ENCODE results near the gene SPHK1.
"Not testable (repeated sequence)": the region's sequence is repeated elsewhere in the genome, so short reads cannot be mapped to it uniquely, and the experiment has no call there.

The SPHK1 gene

DNA sequence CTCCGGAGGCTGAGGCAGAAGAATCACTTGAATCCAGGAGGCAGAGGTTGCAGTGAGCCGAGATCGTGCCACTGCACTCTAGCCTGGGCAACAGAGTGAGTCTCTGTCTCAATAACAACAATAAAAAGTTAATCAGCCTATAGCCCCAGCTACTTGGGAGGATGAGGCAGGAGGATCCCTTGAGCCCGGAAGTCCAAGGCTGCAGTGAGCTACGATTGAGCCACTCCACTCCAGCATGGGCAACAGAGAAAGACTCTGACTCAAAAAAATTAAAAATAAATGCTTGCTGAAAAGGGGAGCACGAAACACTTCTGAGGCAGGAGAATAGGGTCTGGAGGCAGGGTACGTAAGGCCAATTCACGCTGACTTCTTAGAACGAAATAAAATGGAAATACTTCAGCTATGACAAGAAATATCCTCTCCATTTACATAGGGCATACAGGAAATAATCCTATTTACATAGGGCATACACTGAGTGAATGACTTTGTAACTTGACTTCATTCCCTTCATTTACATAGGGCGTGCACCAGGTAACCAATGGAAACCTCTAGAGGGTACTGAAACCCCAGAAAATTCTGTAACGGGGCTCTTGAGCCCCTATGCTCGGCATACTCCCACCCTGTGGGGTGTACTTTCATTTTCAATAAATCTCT, 27.5 kb upstream of the SPHK1 start:
- no peak for ATAC-seq
- H3K4me3 Mint-ChIP-seq, result no peak overlapping the region

DNA sequence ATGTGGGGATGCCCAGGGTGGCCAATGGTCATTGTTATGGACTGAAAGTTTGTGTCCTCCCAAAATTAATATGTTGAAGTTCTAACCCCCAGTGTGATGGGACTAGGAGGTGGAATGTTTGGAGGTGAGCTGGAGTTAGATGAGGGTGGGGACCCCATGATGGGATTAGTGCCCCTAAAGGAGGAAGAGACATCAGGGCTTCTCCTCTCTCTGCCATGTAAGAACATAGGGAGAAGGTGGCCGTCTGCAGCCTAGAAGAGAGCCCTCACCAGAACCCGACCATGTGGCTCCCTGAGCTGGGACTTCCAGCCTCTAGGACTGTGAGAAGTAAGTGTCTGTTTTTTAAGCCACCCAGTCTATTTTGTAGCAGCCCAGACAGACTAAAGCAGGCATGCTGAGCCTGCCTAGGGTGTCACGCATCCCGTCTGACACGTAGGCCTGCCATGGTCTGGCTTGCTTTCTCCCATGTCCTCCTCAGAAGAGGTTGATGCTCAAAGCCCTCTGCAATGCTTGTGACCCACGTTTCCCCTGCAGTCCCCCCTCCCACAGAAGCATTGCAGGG, 26.7 kb upstream of the SPHK1 start:
- Mint-ChIP-seq H3K27ac (no peak overlapping the region), H3K4me3 (no peak overlapping the region), H3K9me3 (no peaks in the 10 kb centered on the region), H3K4me1 (peaks cover 23% of the 10 kb centered on the region), H3K36me3 (peaks cover 6% of the 10 kb centered on the region)
- no peak for ATAC-seq
- no peak for DNase-seq (ENCODE audit: low spot score in 2 of 2)

More for the DNA sequence above, 27.5 kb upstream of the SPHK1 start:
- H3K4me1 Mint-ChIP-seq, result peaks cover 27% of the 10 kb centered on the region
- no peak overlapping the region for H3K27ac Mint-ChIP-seq
- no peaks in the 10 kb centered on the region for H3K9me3 Mint-ChIP-seq
- no peak for DNase-seq (ENCODE audit: low spot score in 2 of 2)
- peaks cover 6% of the 10 kb centered on the region for H3K36me3 Mint-ChIP-seq

DNA sequence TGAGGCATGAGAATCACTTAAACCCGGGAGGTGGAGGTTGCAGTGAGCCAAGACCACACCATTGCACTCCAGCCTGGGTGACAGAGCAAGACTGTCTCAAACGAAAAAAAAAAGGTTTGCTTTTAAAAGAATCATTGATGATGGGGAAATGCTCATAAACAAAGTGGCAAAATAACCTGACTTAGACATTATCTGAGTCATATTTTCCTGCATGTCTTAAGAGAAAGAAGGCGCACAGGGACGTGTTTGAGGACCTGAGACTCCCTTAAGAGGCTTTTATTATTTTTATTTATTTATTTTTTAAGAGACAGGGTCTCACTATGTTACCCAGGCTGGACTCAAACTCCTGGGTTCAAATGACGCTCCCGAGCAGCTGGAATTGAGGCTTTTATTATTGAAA, 25.0 kb upstream of the SPHK1 start:
- H3K4me3 Mint-ChIP-seq, result no peak overlapping the region
- ATAC-seq, result no peak

DNA sequence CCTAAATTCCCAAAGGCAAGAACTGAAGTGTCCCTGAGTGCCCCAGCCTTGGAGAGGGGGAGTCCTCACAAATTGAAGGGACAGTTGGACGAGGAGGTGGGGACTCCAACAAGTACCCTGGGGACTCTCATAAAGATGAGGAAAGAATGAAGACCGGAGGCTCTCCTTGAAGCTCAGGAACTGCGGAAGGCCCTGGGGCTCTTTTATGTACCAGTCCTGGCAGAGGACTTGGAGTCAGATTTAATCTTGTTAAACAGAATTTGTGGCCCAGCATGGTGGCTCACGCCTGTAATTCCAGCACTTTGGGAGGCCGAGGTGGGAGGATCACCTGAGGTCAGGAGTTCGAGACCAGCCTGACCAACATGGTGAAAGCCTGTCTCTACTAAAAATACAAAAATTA, 24.6 kb upstream of the SPHK1 start:
- not testable (repeated sequence) for ATAC-seq; DNase-seq (ENCODE audit: low spot score in 2 of 2); H3K4me3 Mint-ChIP-seq; H3K4me1 Mint-ChIP-seq; H3K9me3 Mint-ChIP-seq; H3K27ac Mint-ChIP-seq; H3K36me3 Mint-ChIP-seq

More for the DNA sequence above, 25.0 kb upstream of the SPHK1 start:
- DNase-seq (ENCODE audit: low spot score in 2 of 2), result no peak
- no peaks in the 10 kb centered on the region for H3K9me3 Mint-ChIP-seq
- no peak overlapping the region for H3K27ac Mint-ChIP-seq
- H3K36me3 Mint-ChIP-seq, result no peaks in the 10 kb centered on the region
- peaks cover 12% of the 10 kb centered on the region for H3K4me1 Mint-ChIP-seq

DNA sequence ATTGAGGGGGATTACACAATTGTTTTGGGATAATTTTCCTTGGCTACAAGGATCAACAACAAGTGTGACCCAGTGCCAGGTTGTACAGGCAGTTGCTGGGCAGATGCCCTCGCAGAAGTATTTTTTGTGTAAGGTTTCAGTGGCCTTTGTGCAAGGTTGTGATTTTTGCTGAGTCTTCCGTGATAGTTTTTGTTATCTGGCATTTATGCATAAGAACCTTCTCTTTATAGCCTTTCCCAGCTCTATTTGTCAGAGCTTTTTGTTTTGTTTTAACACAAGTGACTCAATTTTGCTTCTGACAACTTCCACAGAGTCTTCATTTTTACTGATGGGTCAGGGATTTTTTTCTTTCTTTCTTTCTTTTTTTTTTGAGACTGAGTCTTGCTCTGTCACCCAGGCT, 23.9 kb upstream of the SPHK1 start:
- Mint-ChIP-seq H3K4me1 (peaks cover 5% of the 10 kb centered on the region), H3K9me3 (no peaks in the 10 kb centered on the region), H3K36me3 (no peaks in the 10 kb centered on the region), H3K27ac (no peak overlapping the region), H3K4me3 (no peak overlapping the region)
- no peak for ATAC-seq
- DNase-seq (ENCODE audit: low spot score in 2 of 2), result no peak

DNA sequence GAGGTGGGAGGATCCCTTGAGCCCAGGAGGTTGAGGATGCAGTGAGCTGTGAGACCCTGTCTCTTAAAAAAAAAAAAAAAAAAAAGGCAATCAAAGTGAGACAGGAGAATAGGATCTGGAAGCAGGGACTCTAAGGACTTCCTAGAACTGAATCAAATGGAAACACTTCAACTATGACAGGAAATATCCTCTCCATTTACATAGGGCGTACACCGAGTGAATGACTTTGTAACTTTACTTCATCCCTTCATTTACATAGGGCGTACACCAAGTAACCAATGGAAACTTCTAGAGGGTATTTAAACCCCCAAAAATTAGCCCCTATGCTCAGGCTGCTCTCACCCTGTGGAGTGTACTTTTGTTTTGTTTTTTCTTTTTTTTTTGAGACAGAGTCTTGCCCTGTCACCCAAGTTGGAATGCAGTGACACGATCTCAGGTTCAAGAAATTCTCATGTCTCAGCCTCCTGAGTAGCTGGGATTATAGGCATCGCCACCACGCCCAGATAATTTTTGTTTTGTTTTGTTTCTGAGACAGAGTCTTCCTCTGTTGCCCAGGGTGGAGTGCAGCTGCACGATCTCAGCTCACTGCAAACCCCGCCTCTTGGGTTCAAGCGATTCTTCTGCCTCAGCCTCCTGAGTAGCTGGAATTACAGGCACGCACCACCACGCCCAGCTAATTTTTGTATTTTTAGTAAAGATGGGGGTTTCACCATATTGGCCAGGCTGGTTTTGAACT, 21.1 kb upstream of the SPHK1 start:
- ATAC-seq (no peak), DNase-seq (ENCODE audit: low spot score in 2 of 2) (no peak)
- Mint-ChIP-seq H3K4me1 (no peaks in the 10 kb centered on the region), H3K4me3 (no peak overlapping the region), H3K36me3 (no peaks in the 10 kb centered on the region), H3K9me3 (no peaks in the 10 kb centered on the region), H3K27ac (no peak overlapping the region)

DNA sequence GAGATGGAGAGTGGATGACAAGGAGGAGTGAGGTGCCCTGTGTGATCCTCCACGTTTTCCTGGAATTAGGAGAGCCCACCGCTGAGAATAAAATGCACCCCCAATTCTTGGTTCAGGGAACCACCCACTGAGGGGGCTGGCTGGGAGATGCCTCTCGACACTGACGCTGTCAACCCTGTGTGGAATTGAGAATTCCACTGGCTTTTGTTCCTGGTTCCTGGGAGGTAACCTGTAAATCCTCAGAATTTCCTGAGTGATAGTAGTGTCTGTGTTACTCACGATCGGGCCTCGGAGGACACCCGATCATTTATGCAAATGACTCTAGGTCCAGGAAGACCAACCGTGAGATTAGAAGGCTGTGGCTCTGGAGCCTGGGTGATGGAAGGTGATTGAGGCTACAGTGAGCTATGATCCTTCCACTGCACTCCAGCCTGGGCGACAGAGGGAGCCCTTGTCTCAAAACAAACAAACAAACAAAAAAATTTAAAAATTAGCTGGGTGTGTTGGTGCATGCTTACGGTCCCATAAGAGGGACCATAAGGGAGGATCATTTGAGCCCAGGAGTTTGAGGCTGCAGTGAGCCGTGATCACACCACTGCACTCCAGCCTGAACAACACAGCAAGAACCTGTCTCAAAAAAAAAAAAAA, 19.0 kb upstream of the SPHK1 start:
- no peak for DNase-seq (ENCODE audit: low spot score in 2 of 2)
- H3K27ac Mint-ChIP-seq, result no peak overlapping the region
- H3K9me3 Mint-ChIP-seq, result no peaks in the 10 kb centered on the region
- no peak overlapping the region for H3K4me3 Mint-ChIP-seq
- no peak for ATAC-seq
- H3K4me1 Mint-ChIP-seq, result no peaks in the 10 kb centered on the region
- H3K36me3 Mint-ChIP-seq, result no peaks in the 10 kb centered on the region

DNA sequence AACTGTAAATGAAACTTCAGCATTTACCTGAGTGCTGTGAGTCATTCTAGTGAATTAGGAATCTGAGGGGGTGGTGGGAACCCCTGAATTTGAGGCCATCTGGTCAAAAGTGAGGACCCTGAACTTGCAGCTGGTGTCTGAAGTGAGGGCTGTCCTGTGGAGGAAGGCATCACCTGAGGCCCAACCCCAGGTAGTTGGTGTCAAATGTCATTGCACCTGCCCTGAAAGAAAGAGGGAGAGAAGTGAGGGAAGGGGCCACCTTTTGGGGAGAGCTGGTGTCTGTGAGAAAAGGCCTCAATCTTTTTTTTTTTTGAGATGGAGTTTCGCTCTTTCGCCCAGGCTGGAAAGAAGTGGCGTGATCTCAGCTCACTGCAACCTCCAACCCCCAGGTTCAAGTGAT, 18.2 kb upstream of the SPHK1 start:
- ATAC-seq, result no peak
- Mint-ChIP-seq H3K36me3 (no peaks in the 10 kb centered on the region), H3K4me3 (no peak overlapping the region), H3K9me3 (no peaks in the 10 kb centered on the region), H3K4me1 (no peaks in the 10 kb centered on the region), H3K27ac (no peak overlapping the region)
- DNase-seq (ENCODE audit: low spot score in 2 of 2), result no peak

DNA sequence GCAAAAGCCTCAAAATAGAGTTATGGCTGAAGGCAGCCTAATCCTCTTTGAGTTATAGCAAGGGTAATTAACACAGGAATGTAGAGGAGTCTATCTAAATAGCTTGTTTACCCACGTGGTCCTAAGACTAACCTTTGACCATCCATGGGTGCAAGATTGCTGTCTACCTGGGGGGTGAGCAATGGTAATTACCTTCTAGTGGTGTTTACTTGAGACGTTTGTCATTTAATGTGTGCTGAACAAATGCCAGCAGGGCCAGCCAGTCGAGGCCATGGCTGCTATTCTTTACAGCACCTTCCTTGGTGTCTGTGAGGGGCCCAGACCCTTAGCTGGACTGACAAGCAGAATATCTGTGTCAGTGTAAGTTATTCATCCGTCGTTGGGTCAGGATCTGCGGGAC, 16.8 kb upstream of the SPHK1 start:
- DNase-seq (ENCODE audit: low spot score in 2 of 2) (no peak), ATAC-seq (no peak)
- H3K4me1 Mint-ChIP-seq, result peaks cover 11% of the 10 kb centered on the region
- no peaks in the 10 kb centered on the region for H3K36me3 Mint-ChIP-seq
- H3K27ac Mint-ChIP-seq, result no peak overlapping the region
- H3K9me3 Mint-ChIP-seq, result no peaks in the 10 kb centered on the region
- no peak overlapping the region for H3K4me3 Mint-ChIP-seq

DNA sequence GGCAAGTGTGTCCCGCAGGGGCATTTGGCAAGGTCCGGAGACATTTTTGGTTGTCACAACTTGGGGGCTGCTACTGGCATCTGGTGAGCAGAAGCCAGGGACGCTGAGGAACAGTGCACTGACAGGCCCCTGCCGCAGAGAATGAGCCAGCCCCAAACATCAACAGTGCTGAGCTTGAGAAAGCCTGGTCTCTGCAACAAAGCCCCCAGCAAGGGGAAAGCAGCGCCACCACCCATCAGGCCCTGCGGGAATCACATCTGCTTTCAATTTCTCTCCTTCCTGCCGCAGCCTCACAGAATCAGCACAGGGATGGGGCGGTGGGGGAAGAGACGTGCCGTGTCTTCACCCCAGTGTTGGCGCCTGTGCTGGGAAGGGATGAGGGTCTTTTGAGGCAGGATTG, 15.9 kb upstream of the SPHK1 start:
- Mint-ChIP-seq H3K4me1 (peaks cover 11% of the 10 kb centered on the region), H3K36me3 (no peaks in the 10 kb centered on the region), H3K27ac (no peak overlapping the region), H3K9me3 (no peaks in the 10 kb centered on the region), H3K4me3 (no peak overlapping the region)
- ATAC-seq, result no peak
- DNase-seq (ENCODE audit: low spot score in 2 of 2), result no peak

DNA sequence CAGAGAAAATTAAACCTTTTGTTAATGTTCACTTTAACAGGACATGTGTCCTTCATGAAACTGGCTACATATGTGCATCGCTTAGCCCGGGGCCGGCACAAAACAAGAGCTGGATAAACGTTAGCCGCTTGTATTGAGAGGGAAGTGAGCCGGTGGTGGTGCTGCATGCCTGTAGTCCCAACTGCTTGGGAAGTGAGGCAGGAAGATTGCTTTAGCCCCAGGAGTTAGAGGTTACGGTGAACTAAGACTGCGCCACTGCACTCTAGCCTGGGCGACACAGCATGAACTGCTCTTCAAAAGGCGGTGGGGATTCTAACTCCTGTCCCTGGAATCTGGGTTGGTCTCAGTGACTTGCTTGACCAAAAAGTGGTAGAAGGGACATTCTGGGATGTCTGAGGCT, 15.0 kb upstream of the SPHK1 start:
- DNase-seq (ENCODE audit: low spot score in 2 of 2) (no peak), ATAC-seq (no peak)
- no peak overlapping the region for H3K27ac Mint-ChIP-seq
- no peak overlapping the region for H3K4me3 Mint-ChIP-seq
- H3K9me3 Mint-ChIP-seq, result no peaks in the 10 kb centered on the region
- H3K36me3 Mint-ChIP-seq, result no peaks in the 10 kb centered on the region
- peaks cover 11% of the 10 kb centered on the region for H3K4me1 Mint-ChIP-seq

DNA sequence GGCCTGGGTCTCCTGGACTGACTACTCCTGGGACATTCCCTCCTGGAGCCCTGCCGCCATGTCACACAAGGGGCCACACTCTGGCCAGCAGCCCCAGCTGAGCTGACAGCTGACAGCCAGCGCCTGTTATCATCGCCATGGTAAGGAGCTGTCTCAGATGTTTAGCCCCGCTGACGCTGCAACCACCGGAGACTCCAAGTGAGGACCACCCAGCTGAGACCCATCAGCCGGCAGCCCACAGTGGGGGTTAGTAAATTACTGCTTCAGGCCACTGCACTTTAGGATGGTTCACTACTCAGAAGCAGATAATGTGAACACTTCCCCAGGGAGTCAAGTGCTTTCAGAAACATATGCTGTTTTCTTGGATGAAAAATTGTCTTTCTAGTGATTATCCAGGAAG, 14.6 kb upstream of the SPHK1 start:
- Mint-ChIP-seq H3K4me1 (peaks cover 11% of the 10 kb centered on the region), H3K36me3 (no peaks in the 10 kb centered on the region), H3K27ac (no peak overlapping the region), H3K9me3 (no peaks in the 10 kb centered on the region), H3K4me3 (no peak overlapping the region)
- DNase-seq (ENCODE audit: low spot score in 2 of 2) (no peak), ATAC-seq (no peak)

DNA sequence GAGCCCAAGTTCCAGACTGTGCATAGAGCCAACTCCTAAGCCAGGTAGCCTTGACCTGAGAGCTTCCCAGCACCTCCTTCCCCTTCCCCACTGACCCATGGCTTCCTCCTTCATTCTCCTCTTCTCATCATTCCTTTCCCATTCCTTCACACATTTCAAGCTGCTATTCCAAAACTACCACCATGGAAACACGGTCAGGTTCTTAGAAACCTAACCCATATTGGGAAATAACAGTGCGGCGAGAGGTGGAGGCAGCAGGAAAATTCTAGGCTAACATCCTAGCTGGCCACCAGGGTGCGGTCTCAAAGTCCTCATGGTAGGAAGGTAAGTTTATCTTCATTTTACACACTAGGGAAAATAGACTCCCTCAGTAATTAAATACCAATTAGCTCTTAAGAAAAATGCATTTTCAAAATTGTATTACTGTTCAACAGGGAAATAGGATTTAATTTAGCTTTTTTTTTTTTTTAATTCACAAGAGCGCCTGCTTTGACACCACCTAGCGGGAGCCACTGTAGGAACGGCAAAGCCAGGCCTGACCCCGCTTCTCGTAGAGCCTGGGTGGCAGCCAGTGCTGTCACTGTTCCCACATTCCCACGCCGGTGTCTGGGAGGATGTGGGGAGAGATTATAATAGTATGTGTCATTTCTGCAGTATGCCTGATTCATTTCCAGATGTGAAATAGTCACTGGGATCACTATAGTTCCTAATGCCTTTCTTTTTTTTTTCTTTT, 14.0 kb upstream of the SPHK1 start:
- Mint-ChIP-seq H3K9me3 (no peaks in the 10 kb centered on the region), H3K4me1 (peaks cover 11% of the 10 kb centered on the region), H3K27ac (no peak overlapping the region), H3K36me3 (no peaks in the 10 kb centered on the region), H3K4me3 (no peak overlapping the region)
- DNase-seq (ENCODE audit: low spot score in 2 of 2), result no peak
- peak; percentile 48 for ATAC-seq

DNA sequence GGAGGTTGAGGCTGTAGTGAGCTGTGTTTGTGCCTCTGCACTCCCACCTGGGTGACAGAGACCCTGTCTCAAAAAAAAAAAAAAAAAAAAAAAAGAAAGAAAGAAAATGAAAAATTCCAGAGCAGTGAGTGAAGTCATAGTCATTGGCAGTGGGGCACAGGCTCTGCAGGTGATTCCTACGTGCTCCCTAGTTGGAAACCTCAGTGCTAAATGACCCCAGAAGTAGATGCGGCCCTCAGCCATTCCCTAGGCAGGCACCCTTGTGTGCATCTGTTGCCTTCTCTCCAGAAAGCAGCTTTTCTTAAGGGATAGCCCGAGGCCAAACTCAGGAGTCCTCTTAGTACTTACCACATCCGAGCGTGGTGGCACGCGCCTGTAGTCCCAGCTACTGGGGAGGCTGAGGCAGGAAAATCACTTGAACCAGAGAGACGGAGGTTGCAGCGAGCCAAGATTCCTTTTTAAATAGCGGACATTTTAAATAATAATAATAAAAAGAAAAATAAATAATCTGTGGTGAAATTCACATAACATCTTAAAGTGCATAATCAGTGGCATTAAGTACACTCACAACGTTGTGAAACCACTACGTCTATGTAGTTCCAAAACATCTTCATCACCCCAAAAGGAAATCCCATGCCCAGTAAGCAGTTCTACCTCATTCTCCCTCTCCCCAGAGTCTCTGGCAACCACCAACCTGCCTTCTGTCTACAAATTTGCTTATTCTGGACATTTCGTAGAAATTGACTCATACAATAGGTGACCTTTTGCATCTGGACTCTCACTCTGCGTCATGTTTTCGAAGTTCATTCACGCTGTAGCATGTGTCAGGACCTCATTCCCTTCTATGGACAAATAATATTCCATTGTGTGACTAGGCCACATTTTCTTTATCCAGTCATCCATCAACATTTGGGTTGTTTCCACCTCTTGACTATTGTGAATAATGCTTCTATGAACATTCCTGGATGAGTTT, 12.5 kb upstream of the SPHK1 start:
- peaks cover 11% of the 10 kb centered on the region for H3K4me1 Mint-ChIP-seq
- H3K9me3 Mint-ChIP-seq, result no peaks in the 10 kb centered on the region
- H3K27ac Mint-ChIP-seq, result peak overlapping the region; percentile 15
- ATAC-seq (peak; percentile 82), DNase-seq (ENCODE audit: low spot score in 2 of 2) (no peak)
- no peak overlapping the region for H3K4me3 Mint-ChIP-seq
- no peaks in the 10 kb centered on the region for H3K36me3 Mint-ChIP-seq
